Heart left ventricle (tissue), 16 donors: ENCODE results near the gene FCMR. TPM values are rescaled to one million over a fixed set of nuclear protein-coding genes. Genes with fewer than 3 reads are reported as not detected.

Experiments
- ATAC-seq, 4 donors: fragments of 200-7000 bp; cut with Tn5 transposase; one replicate each; pipeline ENCODE4 v1.9.1; 2020 to 2022; ENCODE audit warnings: moderate library complexity in 4 of 4, mild to moderate bottlenecking in 3 of 4, moderate number of reproducible peaks in 1 of 4
- DNase-seq, 5 donors: peaks; one replicate each; pipeline ENCODE4 v3.0.0-alpha.2; 2020
- H3K27ac ChIP-seq, 12 donors: fragments of 200-600 bp; sonication (generic) in 4 of 12; one replicate each; pipeline versions ENCODE4 v1.5.0 to v1.8.0; 2016 to 2022; ENCODE audit warnings: mild to moderate bottlenecking in 2 of 12
- H3K27me3 ChIP-seq, 9 donors: fragments of 200-600 bp; sonication (generic) in 2 of 9; one replicate each; pipeline versions ENCODE4 v1.5.1 to v1.8.0; 2016 to 2022; ENCODE audit warnings: mild to moderate bottlenecking in 3 of 9
- H3K36me3 ChIP-seq, 9 donors: fragments of 200-600 bp; sonication (generic) in 2 of 9; one replicate each; pipeline versions ENCODE4 v1.5.0 to v1.8.0; 2018 to 2022; ENCODE audit warnings: mild to moderate bottlenecking in 2 of 9
- H3K4me1 ChIP-seq, 12 donors: fragments of 200-600 bp; sonication (generic) in 4 of 12; one replicate each; pipeline versions ENCODE4 v1.5.0 to v1.8.0; 2016 to 2022; ENCODE audit warnings: mild to moderate bottlenecking in 3 of 12
- H3K4me3 ChIP-seq, 12 donors: fragments of 200-600 bp; sonication (generic) in 4 of 12; one replicate each; pipeline versions ENCODE4 v1.5.0 to v1.8.0; 2017 to 2022; ENCODE audit warnings: mild to moderate bottlenecking in 9 of 12, moderate library complexity in 4 of 12
- H3K9me3 ChIP-seq, 12 donors: fragments of 200-600 bp; sonication (generic) in 4 of 12; one replicate each; pipeline versions ENCODE4 v1.5.0 to v1.8.0; 2016 to 2022; ENCODE audit warnings: mild to moderate bottlenecking in 1 of 12
- POLR2A ChIP-seq, 2 donors: fragments of 450-650 bp; IDR thresholded peaks; one replicate each; pipeline ENCODE4 v1.6.1; 2017; ENCODE audit warnings: antibody characterized with exemption in 2 of 2, mild to moderate bottlenecking in 2 of 2, moderate library complexity in 2 of 2
- WGBS, 4 donors: extraction: QIAGEN DNeasy Blood & Tissue Kit in 2 of 4; methylation state at CpG; one replicate each; pipeline versions ENCODE4 v1.1.5 to v1.1.7; 2013 to 2018; 5-methylcytosine and 5-hydroxymethylcytosine counted together
- intact Hi-C, 10 donors: fragments of 100-400 bp; cut with DNase I; formaldehyde crosslinking; loops; one replicate each; pipeline versions ENCODE4 v1.11.1 to v1.14.2; 2022
- polyA plus RNA-seq, 2 donors: library from polyadenylated mRNA; stranded (reverse); fragments of 200-250 nt; gene quantifications; one replicate each; pipeline ENCODE4 v1.2.3, GENCODE V29; 2013
- total RNA-seq, 9 donors: library from RNA; depleted of rRNA in 2 of 9; stranded (reverse); fragments of >200 nt in 2 of 9; fragmentation: NEBNext Ultra II Directional in 3 of 9; extraction: Animal tissue kit (Norgen Biotek cat#: 25700) in 3 of 9; gene quantifications; one replicate each; pipeline versions ENCODE4 v1.1.0 to v1.2.4, GENCODE V29; 2016 to 2023
- TF ChIP-seq, protein P1 (sequence below), 12 donors: fragments of 200-600 bp; sonication (generic) in 4 of 12; IDR thresholded peaks; one replicate each; pipeline versions ENCODE4 v1.5.0 to v1.8.0; 2018 to 2022; ENCODE audit warnings: antibody characterized with exemption in 12 of 12, mild to moderate bottlenecking in 5 of 12
- donor health status: ischemic (EF 13 %, LVEDD 7.1; RV severe dilation, severe dysfunction).
- donor health status: healthy with polysubstance abuse.
- donor health status: DM: no; HTN: yes; CAD: no.
- donor health status: DM: no; HTN: no; CAD: no.
- donor health status: ischemic (EF 25% LVEDD 6.9; RV normal size, moderate dysfunction).
- donor health status: ischemic (EF 25% LVEDD 5.7; RV mildly dilated, moderate dysfunction).
- donor health status: healthy.
- donor health status: DM: yes; HTN: yes; CAD: no.
- donor health status: ischemic (EF 35%, LVEDD 5.7; RV mildly dilated, moderate dysfunction).
- donor health status: nonischemic (EF 11% LVEDD 7.7; RV severe dilation, severe dysfunction).
- donor health status: DM: yes; HTN: yes; CAD: no.
- donor health status: PGD.
- donor health status: ischemic (EF 29% LVEDD 5.4; RV normal size, mild dysfunction).
- donor health status: nonischemic (EF 23%, LVEDD 6.1; RV moderate dilation, normal function).

FCMR gene
- total and polyA plus RNA-seq, 11 donors = 0.99 to 16.3 (median 3.2) TPM

DNA sequence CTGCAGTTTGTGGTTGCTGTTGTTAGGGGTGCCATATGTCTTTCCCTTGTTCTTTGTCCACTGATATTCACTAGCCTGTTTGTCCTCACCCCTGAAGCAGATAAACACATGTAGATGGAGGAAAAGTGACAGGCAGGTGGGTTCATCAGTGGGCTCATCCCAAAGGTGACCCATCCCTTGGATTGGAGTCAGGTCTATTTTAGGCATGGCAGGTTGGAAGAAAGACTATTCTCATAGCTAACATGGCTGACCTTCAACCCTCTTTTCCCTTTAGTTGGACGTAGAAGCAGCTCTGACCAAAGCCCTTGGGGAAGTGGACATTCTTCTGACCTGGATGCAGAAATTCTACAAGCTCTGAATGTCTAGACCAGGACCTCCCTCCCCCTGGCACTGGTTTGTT is 19.0 kb downstream of the FCMR start:
- 40 to 61% (median 57%) methylated on average over 1 of the region's 1 CpG for WGBS, 4 donors
- Histone ChIP-seq H3K27ac (no peak overlapping the region), H3K36me3 (no peaks in the 10 kb centered on the region), H3K4me1 (peaks cover 0 to 14% (median 3%) of the 10 kb centered on the region in 12 donors), H3K27me3 (peaks cover 0 to 5% (median 0%) of the 10 kb centered on the region in 9 donors), H3K9me3 (no peaks in the 10 kb centered on the region), H3K4me3 (no peak overlapping the region)
- intact Hi-C loops = loop anchor here in 2 of 10 donors (5.0 to 10.0 kb wide), 3 partner anchors 35 to 408 kb away; partner anchors contain the start of gene IL20 (in 1 of the 2)
- no peak for ATAC-seq
- TF ChIP-seq, protein P1, sequence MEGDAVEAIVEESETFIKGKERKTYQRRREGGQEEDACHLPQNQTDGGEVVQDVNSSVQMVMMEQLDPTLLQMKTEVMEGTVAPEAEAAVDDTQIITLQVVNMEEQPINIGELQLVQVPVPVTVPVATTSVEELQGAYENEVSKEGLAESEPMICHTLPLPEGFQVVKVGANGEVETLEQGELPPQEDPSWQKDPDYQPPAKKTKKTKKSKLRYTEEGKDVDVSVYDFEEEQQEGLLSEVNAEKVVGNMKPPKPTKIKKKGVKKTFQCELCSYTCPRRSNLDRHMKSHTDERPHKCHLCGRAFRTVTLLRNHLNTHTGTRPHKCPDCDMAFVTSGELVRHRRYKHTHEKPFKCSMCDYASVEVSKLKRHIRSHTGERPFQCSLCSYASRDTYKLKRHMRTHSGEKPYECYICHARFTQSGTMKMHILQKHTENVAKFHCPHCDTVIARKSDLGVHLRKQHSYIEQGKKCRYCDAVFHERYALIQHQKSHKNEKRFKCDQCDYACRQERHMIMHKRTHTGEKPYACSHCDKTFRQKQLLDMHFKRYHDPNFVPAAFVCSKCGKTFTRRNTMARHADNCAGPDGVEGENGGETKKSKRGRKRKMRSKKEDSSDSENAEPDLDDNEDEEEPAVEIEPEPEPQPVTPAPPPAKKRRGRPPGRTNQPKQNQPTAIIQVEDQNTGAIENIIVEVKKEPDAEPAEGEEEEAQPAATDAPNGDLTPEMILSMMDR (IDR thresholded peaks at IDR 0.05) = no peak
- TF ChIP-seq POLR2A (IDR thresholded peaks at IDR 0.05) = no peak
- no peak for DNase-seq

DNA sequence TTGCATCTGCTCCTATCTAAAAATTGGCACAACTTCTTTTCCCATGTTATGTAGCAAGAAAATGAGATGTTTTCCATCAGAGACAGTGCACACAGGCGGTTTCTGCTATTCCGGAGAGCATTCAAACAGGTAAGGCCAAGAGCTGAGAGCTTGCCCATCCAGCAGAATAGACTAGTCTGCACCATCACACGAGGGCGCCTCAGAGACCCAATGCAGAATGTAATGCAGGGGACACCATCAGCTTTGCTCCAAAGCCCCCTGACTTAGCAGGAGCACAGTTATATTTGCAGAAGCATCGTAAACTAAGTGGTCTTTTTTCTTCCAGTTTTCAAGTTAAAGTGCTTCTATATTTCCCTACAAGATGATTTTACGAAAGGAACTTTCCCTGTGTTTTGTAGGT is 19.8 kb downstream of the FCMR start:
- Histone ChIP-seq H3K4me1 (peaks cover 0 to 14% (median 3%) of the 10 kb centered on the region in 12 donors), H3K27ac (no peak overlapping the region), H3K9me3 (no peaks in the 10 kb centered on the region), H3K27me3 (peaks cover 0 to 5% (median 0%) of the 10 kb centered on the region in 9 donors), H3K36me3 (no peaks in the 10 kb centered on the region), H3K4me3 (no peak overlapping the region)
- DNase-seq (no peak), ATAC-seq (no peak)
- WGBS, 4 donors = 87 to 93% (median 91%) methylated on average over 6 of the region's 6 CpGs
- TF ChIP-seq, protein P1 (IDR thresholded peaks at IDR 0.05) = no peak
- no peak for TF ChIP-seq POLR2A (IDR thresholded peaks at IDR 0.05)
- intact Hi-C loops = loop anchor here in 2 of 10 donors (5.0 to 10.0 kb wide), 3 partner anchors 35 to 407 kb away; partner anchors contain the start of gene IL20 (in 1 of the 2)

DNA sequence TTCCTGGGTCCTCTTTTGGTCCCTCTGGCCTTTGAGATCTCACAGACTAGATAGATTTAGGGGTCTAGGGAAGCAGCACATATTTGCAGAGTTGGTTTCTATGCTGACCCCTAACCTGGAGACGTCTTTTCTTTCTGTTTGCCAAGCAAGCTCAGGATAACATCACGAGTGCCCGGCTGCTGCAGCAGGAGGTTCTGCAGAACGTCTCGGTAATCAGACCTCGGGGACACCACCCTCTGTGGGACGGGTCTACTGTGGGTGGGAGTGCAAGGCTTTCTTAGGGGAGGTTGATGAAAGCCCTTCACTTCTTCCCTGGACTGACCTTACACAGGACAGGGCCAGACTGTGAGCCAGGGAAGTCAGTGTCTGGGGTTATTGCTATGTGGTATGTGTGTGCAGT is 21.6 kb downstream of the FCMR start:
- H3K27me3 ChIP-seq = peaks cover 0 to 5% (median 0%) of the 10 kb centered on the region in 9 donors
- no peak for DNase-seq
- no peak overlapping the region for H3K4me3 ChIP-seq
- intact Hi-C loops = loop anchor here in 2 of 10 donors (5.0 to 10.0 kb wide), 3 partner anchors 33 to 405 kb away; partner anchors contain the start of gene IL20 (in 1 of the 2)
- H3K27ac ChIP-seq = no peak overlapping the region
- H3K36me3 ChIP-seq = no peaks in the 10 kb centered on the region
- H3K4me1 ChIP-seq = peaks cover 0 to 14% (median under 1%) of the 10 kb centered on the region in 12 donors
- H3K9me3 ChIP-seq = no peaks in the 10 kb centered on the region
- TF ChIP-seq POLR2A (IDR thresholded peaks at IDR 0.05) = no peak
- TF ChIP-seq, protein P1 (IDR thresholded peaks at IDR 0.05) = no peak
- WGBS, 4 donors = 81 to 90% (median 86%) methylated on average over 7 of the region's 7 CpGs
- no peak for ATAC-seq

DNA sequence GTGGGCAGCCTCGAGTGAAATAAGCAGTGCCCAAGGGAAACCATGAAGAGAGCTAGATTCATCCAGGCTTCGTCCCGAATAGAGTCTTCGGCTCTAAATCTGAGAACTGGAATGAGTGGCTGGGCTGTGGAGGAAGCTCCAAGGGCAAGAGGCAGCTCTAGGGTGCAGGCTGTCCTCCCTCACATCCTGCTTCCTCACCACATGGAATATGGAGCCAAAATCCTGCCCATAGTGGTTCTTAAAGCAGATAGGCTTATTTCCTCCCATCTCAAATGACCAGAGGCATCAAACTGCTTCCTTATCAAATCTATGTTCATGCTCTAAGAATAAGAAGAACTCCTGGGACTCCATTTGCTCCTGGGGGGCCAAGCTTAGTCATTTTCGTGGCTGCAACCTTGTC is 22.0 kb downstream of the FCMR start:
- Histone ChIP-seq H3K27ac (no peak overlapping the region), H3K4me1 (peaks cover 0 to 12% (median 0%) of the 10 kb centered on the region in 12 donors), H3K4me3 (no peak overlapping the region), H3K27me3 (peaks cover 0 to 5% (median 0%) of the 10 kb centered on the region in 9 donors), H3K9me3 (no peaks in the 10 kb centered on the region), H3K36me3 (no peaks in the 10 kb centered on the region)
- no peak for DNase-seq
- TF ChIP-seq, protein P1 (IDR thresholded peaks at IDR 0.05) = no peak
- TF ChIP-seq POLR2A (IDR thresholded peaks at IDR 0.05) = no peak
- WGBS, 4 donors = 59 to 86% (median 70%) methylated on average over 5 of the region's 5 CpGs
- no peak for ATAC-seq
- intact Hi-C loops = loop anchor here in 2 of 10 donors (5.0 to 10.0 kb wide), 3 partner anchors 32 to 405 kb away; partner anchors contain the start of gene IL20 (in 1 of the 2)
